ENCODE results near the gene RASSF7. TPM values are rescaled to one million over a fixed set of nuclear protein-coding genes. Genes with fewer than 3 reads are reported as not detected.

RASSF7 gene
- total RNA-seq, 2 experiments from 2014 or later, result 16.8 to 17.3 TPM

- CTCF ChIA-PET, result no interaction called here
- peak overlapping the region; percentile 99 for H3K27ac Mint-ChIP-seq
- H3K4me1 Mint-ChIP-seq (ENCODE audit: low read depth), result peaks cover 33% of the 10 kb centered on the region
- peaks cover 41% of the 10 kb centered on the region for H3K36me3 Mint-ChIP-seq (ENCODE audit: low read depth)
- H3K9me3 Mint-ChIP-seq, result no peaks in the 10 kb centered on the region
- ATAC-seq (no peak), DNase-seq (no peak)
- no peak for TF ChIP-seq CTCF (IDR thresholded peaks at IDR 0.05)
- intact Hi-C loops (cut with micrococcal nuclease), result no loop called here
- H3K27me3 Mint-ChIP-seq, result no peaks in the 10 kb centered on the region
- POLR2A ChIA-PET, result interaction anchor here (0.7 to 1.5 kb wide), 6 partner anchors 9 to 110 kb away, joined by 3 to 6 read pairs (median 3); no protein-coding TSS in a partner anchor
- H3K4me3 Mint-ChIP-seq, result no peak overlapping the region
Measured at GRCh38 chr11:586376-587316, 25.9 kb downstream of the RASSF7 start.

GRCh38 chr11:587546-587945, 26.8 kb downstream of the RASSF7 start:
- intact Hi-C loops (cut with micrococcal nuclease), result no loop called here
- Mint-ChIP-seq H3K4me3 (peak overlapping the region; percentile 67), H3K36me3 (ENCODE audit: low read depth) (peaks cover 41% of the 10 kb centered on the region), H3K9me3 (no peaks in the 10 kb centered on the region), H3K4me1 (ENCODE audit: low read depth) (peaks cover 30% of the 10 kb centered on the region), H3K27ac (peak overlapping the region; percentile 99), H3K27me3 (no peaks in the 10 kb centered on the region)
- peak; percentile 50 for DNase-seq
- ATAC-seq, result peak; percentile 32
- ChIA-PET CTCF (interaction anchor here (0.9 to 1.8 kb wide), 3 partner anchors 9 to 32 kb away, joined by 3 to 11 read pairs (median 4); no protein-coding TSS in a partner anchor), POLR2A (interaction anchor here (0.7 to 2.1 kb wide), 10 partner anchors 9 to 81 kb away, joined by 3 to 8 read pairs (median 4); partner anchors contain the start of gene PHRF1)
- no peak for TF ChIP-seq CTCF (IDR thresholded peaks at IDR 0.05)

- H3K4me3 Mint-ChIP-seq, result peak overlapping the region; percentile 67
- ChIA-PET CTCF (interaction anchor here (0.9 to 1.8 kb wide), 3 partner anchors 8 to 33 kb away, joined by 3 to 11 read pairs (median 4); no protein-coding TSS in a partner anchor), POLR2A (interaction anchor here (0.9 to 2.1 kb wide), 9 partner anchors 9 to 82 kb away, joined by 3 to 8 read pairs (median 4); partner anchors contain the start of gene PHRF1)
- intact Hi-C loops (cut with micrococcal nuclease), result no loop called here
- peak overlapping the region; percentile 99 for H3K27ac Mint-ChIP-seq
- H3K36me3 Mint-ChIP-seq (ENCODE audit: low read depth), result peaks cover 45% of the 10 kb centered on the region
- ATAC-seq (peak; percentile 99), DNase-seq (peak; percentile 86)
- H3K9me3 Mint-ChIP-seq, result no peaks in the 10 kb centered on the region
- TF ChIP-seq CTCF (IDR thresholded peaks at IDR 0.05), result no peak
- peaks cover 30% of the 10 kb centered on the region for H3K4me1 Mint-ChIP-seq (ENCODE audit: low read depth)
- H3K27me3 Mint-ChIP-seq, result no peaks in the 10 kb centered on the region
Measured at GRCh38 chr11:587978-588380, 27.2 kb downstream of the RASSF7 start.

DNA sequence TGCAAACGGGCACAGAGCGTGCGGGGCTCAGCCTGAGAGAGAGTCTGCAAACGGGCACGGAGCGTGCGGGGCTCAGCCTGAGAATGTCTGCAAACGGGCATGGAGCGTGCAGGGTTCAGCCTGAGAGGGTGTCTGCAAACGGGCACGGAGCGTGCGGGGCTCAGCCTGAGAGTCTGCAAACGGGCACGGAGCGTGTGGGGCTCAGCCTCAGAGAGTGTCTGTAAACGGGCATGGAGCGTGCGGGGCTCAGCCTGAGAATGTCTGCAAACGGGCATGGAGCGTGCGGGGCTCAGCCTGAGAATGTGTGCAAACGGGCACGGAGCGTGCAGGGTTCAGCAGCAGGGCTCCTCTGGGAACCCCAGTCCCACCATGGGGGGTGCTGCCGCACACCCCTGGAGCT, 29.0 kb downstream of the RASSF7 start:
- CTCF ChIA-PET, result interaction anchor here (1.1 kb wide), 1 partner anchor 206 kb away, joined by 3 read pairs; no protein-coding TSS in a partner anchor
- Mint-ChIP-seq H3K4me3 (no peak overlapping the region), H3K36me3 (ENCODE audit: low read depth) (peaks cover 47% of the 10 kb centered on the region), H3K27me3 (no peaks in the 10 kb centered on the region), H3K4me1 (ENCODE audit: low read depth) (peaks cover 30% of the 10 kb centered on the region), H3K27ac (no peak overlapping the region), H3K9me3 (no peaks in the 10 kb centered on the region)
- ATAC-seq (no peak), DNase-seq (no peak)
- no peak for TF ChIP-seq CTCF (IDR thresholded peaks at IDR 0.05)
- POLR2A ChIA-PET, result interaction anchor here (1.0 kb wide), 1 partner anchor 14 kb away, joined by 4 read pairs; no protein-coding TSS in a partner anchor
- intact Hi-C loops (cut with micrococcal nuclease), result no loop called here

DNA sequence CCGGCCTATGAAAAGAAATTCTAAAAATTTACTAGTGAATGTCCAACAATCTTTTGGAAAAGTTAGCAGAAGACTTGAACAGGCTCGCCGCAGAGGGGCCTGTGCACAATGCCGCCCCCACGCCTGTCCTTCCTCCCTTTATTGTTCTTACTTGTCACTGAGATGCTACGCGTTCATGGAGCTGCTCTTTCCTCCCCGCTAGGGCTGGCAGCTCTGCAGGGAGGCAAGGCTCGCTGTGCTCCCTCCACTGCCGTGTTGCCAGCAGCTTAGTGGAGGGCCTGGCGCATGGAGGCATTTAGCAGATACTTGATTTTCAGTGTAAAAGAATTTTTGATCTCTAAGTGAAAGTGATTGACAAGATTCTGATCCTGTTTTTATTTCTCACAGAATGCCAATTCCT, 30.2 kb downstream of the RASSF7 start:
- no peaks in the 10 kb centered on the region for H3K9me3 Mint-ChIP-seq
- TF ChIP-seq CTCF (IDR thresholded peaks at IDR 0.05), result no peak
- H3K4me1 Mint-ChIP-seq (ENCODE audit: low read depth), result peaks cover 33% of the 10 kb centered on the region
- DNase-seq, result no peak
- no peak for ATAC-seq
- peaks cover 50% of the 10 kb centered on the region for H3K36me3 Mint-ChIP-seq (ENCODE audit: low read depth)
- no peaks in the 10 kb centered on the region for H3K27me3 Mint-ChIP-seq
- ChIA-PET POLR2A (no interaction called here), CTCF (no interaction called here)
- no peak overlapping the region for H3K4me3 Mint-ChIP-seq
- intact Hi-C loops (cut with micrococcal nuclease), result no loop called here
- no peak overlapping the region for H3K27ac Mint-ChIP-seq
